GM23338 (cell line): ENCODE measurements around the gene SNORC.

Experiments
- CREB1 ChIP-seq: fragments of 250-450 bp; sonication (Bioruptor Pico); IDR thresholded peaks from 2 replicates; pipeline ENCODE4 v1.5.0; 2020; ENCODE audit warnings: low read depth, mild to moderate bottlenecking, moderate library complexity
- CTCF ChIP-seq, 2 experiments: fragments of 200-600 bp in 1 of 2; sonication (generic) in 1 of 2; conservative IDR thresholded peaks; 2 replicates each; pipeline versions ENCODE4 v1.5.1 to v1.6.1; 2016 to 2017; ENCODE audit warnings: antibody characterized with exemption in 2 of 2, low read depth in 2 of 2, mild to moderate bottlenecking in 2 of 2, moderate library complexity in 1 of 2
- EZH2 ChIP-seq: fragments of 200-600 bp; sonication (generic); IDR thresholded peaks from one replicate; pipeline ENCODE4 v1.8.0; 2017; ENCODE audit warnings: antibody characterized with exemption, mild to moderate bottlenecking, low read depth; ENCODE audit not compliant: unreplicated experiment
- POLR2AphosphoS5 ChIP-seq: IDR thresholded peaks from 2 replicates; pipeline ENCODE4 v1.6.1; 2016; ENCODE audit warnings: antibody characterized with exemption, low read depth

GRCh38 chr2:232883116-232883721 lies 13.2 kb downstream of the SNORC start:
- TF ChIP-seq POLR2AphosphoS5, result no peak
- TF ChIP-seq CTCF (conservative IDR thresholded peaks at IDR 0.05; ENCODE audit: low read depth in 2 of 2), result no peak
- TF ChIP-seq EZH2, result no peak
- no peak for TF ChIP-seq CREB1 (CRISPR knock-in tag)
